PC-3 (cell line): ENCODE data around the gene CLEC5A. TPM values are rescaled to one million over a fixed set of nuclear protein-coding genes. Genes with fewer than 3 reads are reported as not detected.

Experiments
- ATAC-seq: fragments of 200-7000 bp; cut with Tn5 transposase; 2 replicates; pipeline ENCODE4 v1.9.1; 2020; ENCODE audit warnings: mild to moderate bottlenecking, moderate library complexity
- BruUV-seq: library from RNA; stranded (reverse); fragments of 400-500 nt; replicated peaks from 2 replicates; lab custom pipeline; 2021; lab: Mats Ljungman, UMichigan
- CTCF ChIA-PET: fragments of 300-600 bp; sonication (Branson Sonifier 250); formaldehyde crosslinking; loops from one replicate; lab custom pipeline; 2022; ENCODE audit warnings: antibody characterized with exemption; lab: Charles Lee
- POLR2A ChIA-PET: fragments of 300-600 bp; sonication (Branson Sonifier 250); formaldehyde crosslinking; loops from one replicate; lab custom pipeline; 2022; ENCODE audit warnings: antibody characterized with exemption; ENCODE audit not compliant: unreplicated experiment; lab: Charles Lee
- DNase-seq: peaks from one replicate; pipeline ENCODE4 v3.0.0-alpha.2; 2015
- H2AFZ ChIP-seq: fragments of 300-600 bp; sonication (generic); 2 replicates; pipeline ENCODE4 v1.6.0; 2016; ENCODE audit warnings: antibody characterized with exemption, low read length
- H3F3A ChIP-seq: fragments of 300-600 bp; sonication (generic); one replicate; pipeline ENCODE4 v1.6.0; 2017; ENCODE audit warnings: antibody characterized with exemption, low read length, control low read depth, mild to moderate bottlenecking; ENCODE audit not compliant: unreplicated experiment
- H3K27ac ChIP-seq: fragments of 300-600 bp; sonication (generic); 2 replicates; pipeline ENCODE4 v1.5.1; 2016; ENCODE audit warnings: mild to moderate bottlenecking, low read length
- H3K27me3 ChIP-seq: fragments of 300-600 bp; sonication (generic); 2 replicates; pipeline ENCODE4 v1.6.1; 2016; ENCODE audit warnings: low read length, mixed read lengths
- H3K36me3 ChIP-seq: fragments of 300-600 bp; sonication (generic); 2 replicates; pipeline ENCODE4 v1.6.1; 2016; ENCODE audit warnings: low read depth, mixed run types, low read length, mixed read lengths
- H3K4me1 ChIP-seq: fragments of 300-600 bp; sonication (generic); 2 replicates; pipeline ENCODE4 v1.5.1; 2016; ENCODE audit warnings: low read length; ENCODE audit not compliant: insufficient read depth
- H3K4me2 ChIP-seq: fragments of 300-600 bp; sonication (generic); 2 replicates; pipeline ENCODE4 v1.6.0; 2016; ENCODE audit warnings: low read length
- H3K4me3 ChIP-seq: fragments of 300-600 bp; sonication (generic); 2 replicates; pipeline ENCODE4 v1.5.1; 2016; ENCODE audit warnings: mild to moderate bottlenecking, low read length, mixed read lengths
- H3K79me2 ChIP-seq: fragments of 300-600 bp; sonication (generic); 2 replicates; pipeline ENCODE4 v1.6.1; 2017; ENCODE audit warnings: low read length, mixed read lengths
- H3K9ac ChIP-seq: fragments of 300-600 bp; sonication (generic); 2 replicates; pipeline ENCODE4 v1.6.0; 2016; ENCODE audit warnings: mild to moderate bottlenecking, low read length
- H3K9me2 ChIP-seq: fragments of 300-600 bp; sonication (generic); replicated peaks from 2 replicates; pipeline ENCODE4 v1.6.1; 2016; ENCODE audit warnings: mixed run types, low read length, mixed read lengths
- H3K9me3 ChIP-seq: fragments of 300-600 bp; sonication (generic); 2 replicates; pipeline ENCODE4 v1.6.1; 2016; ENCODE audit warnings: low read length, mixed read lengths
- H4K20me1 ChIP-seq: fragments of 300-600 bp; sonication (generic); 2 replicates; pipeline ENCODE4 v1.6.1; 2016; ENCODE audit warnings: low read length, mixed read lengths
- EZH2 ChIP-seq: fragments of 300-600 bp; sonication (generic); IDR thresholded peaks from one replicate; pipeline ENCODE4 v1.6.1; 2017; ENCODE audit warnings: antibody characterized with exemption, mild to moderate bottlenecking, low read length; ENCODE audit not compliant: unreplicated experiment
- EZH2phosphoT487 ChIP-seq: fragments of 300-600 bp; sonication (generic); IDR thresholded peaks from 2 replicates; pipeline ENCODE4 v1.6.1; 2018; ENCODE audit warnings: mild to moderate bottlenecking, antibody characterized with exemption, low read length, borderline replicate concordance
- intact Hi-C: fragments of 100-400 bp; cut with micrococcal nuclease; formaldehyde crosslinking; loops from 2 replicates; pipeline ENCODE4 v1.9.0; 2023
- total RNA-seq: library from RNA; depleted of rRNA; stranded (reverse); fragments of >200 nt; gene quantifications from 2 replicates; pipeline ENCODE4 v1.2.3, GENCODE V29; 2014
- TF ChIP-seq, protein P1 (sequence below): fragments of 300-600 bp; sonication (generic); conservative IDR thresholded peaks from 2 replicates; pipeline ENCODE4 v1.5.1; 2017; ENCODE audit warnings: antibody characterized with exemption, low read depth, mild to moderate bottlenecking, low read length

CLEC5A gene
- total RNA-seq, 1 experiment from 2014 or later, result not detected

DNA sequence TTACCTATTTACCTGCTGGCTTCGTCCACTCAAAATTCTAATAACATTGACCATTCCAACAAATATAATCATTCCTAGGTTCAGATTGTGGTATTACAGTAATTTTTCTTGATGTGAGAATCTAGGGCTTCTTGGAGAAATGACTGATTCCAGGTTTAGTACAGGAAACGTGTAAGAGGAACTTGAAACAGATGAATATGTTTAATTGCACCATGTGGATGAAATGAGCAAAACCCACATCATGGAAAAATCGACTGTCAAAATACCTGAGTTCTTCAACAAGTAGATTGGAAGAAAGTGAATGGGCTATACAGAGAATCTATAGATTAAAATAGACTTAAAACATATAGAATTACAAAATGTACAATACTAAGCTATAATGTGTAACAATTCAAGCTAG is 55.4 kb downstream of the CLEC5A start:
- Histone ChIP-seq H3K4me1 (no peaks in the 10 kb centered on the region), H3K79me2 (no peaks in the 10 kb centered on the region), H3K27me3 (peaks cover 31% of the 10 kb centered on the region), H3K27ac (no peak overlapping the region), H2AFZ (no peak overlapping the region), H3K36me3 (no peaks in the 10 kb centered on the region), H3K9ac (no peak overlapping the region), H3F3A (no peaks in the 10 kb centered on the region), H3K9me3 (no peaks in the 10 kb centered on the region), H4K20me1 (no peaks in the 10 kb centered on the region), H3K4me2 (no peak overlapping the region), H3K9me2 (no peaks in the 10 kb centered on the region), H3K4me3 (no peak overlapping the region)
- no TSS peak for BruUV-seq
- no peak for DNase-seq
- TF ChIP-seq EZH2 (no peak), EZH2phosphoT487 (no peak)
- TF ChIP-seq, protein P1, sequence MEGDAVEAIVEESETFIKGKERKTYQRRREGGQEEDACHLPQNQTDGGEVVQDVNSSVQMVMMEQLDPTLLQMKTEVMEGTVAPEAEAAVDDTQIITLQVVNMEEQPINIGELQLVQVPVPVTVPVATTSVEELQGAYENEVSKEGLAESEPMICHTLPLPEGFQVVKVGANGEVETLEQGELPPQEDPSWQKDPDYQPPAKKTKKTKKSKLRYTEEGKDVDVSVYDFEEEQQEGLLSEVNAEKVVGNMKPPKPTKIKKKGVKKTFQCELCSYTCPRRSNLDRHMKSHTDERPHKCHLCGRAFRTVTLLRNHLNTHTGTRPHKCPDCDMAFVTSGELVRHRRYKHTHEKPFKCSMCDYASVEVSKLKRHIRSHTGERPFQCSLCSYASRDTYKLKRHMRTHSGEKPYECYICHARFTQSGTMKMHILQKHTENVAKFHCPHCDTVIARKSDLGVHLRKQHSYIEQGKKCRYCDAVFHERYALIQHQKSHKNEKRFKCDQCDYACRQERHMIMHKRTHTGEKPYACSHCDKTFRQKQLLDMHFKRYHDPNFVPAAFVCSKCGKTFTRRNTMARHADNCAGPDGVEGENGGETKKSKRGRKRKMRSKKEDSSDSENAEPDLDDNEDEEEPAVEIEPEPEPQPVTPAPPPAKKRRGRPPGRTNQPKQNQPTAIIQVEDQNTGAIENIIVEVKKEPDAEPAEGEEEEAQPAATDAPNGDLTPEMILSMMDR, result no peak
- intact Hi-C loops, result no loop called here
- ATAC-seq, result no peak
- ChIA-PET POLR2A (no interaction called here), CTCF (no interaction called here)

DNA sequence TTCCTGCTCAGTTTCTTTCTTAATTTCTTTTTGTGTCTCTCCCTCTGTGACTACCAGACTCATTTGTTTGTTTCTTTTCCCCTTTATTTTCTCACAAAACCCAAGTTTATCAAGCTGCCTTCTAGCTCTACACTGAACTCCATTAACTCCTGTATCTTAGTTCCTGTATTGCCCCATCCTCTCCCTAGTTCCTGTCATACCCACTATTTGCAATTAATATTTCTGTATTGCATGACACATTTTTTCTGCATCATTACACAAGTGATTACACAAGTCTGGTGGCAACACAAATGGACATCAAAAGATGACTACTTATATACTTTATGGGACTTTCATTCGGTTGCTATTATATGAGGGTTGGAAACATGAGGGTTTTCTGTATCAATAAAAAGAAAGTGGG is 57.5 kb downstream of the CLEC5A start:
- BruUV-seq, result no TSS peak
- Histone ChIP-seq H2AFZ (no peak overlapping the region), H3K9ac (no peak overlapping the region), H3K27ac (no peak overlapping the region), H3K4me3 (no peak overlapping the region), H3F3A (no peaks in the 10 kb centered on the region), H3K27me3 (peaks cover 43% of the 10 kb centered on the region), H3K4me2 (no peak overlapping the region), H3K36me3 (no peaks in the 10 kb centered on the region), H4K20me1 (no peaks in the 10 kb centered on the region), H3K9me2 (no peaks in the 10 kb centered on the region), H3K79me2 (no peaks in the 10 kb centered on the region), H3K4me1 (no peaks in the 10 kb centered on the region), H3K9me3 (no peaks in the 10 kb centered on the region)
- no peak for DNase-seq
- ChIA-PET CTCF (no interaction called here), POLR2A (no interaction called here)
- no peak for ATAC-seq
- intact Hi-C loops, result no loop called here
- TF ChIP-seq, protein P1, result no peak
- TF ChIP-seq EZH2phosphoT487 (no peak), EZH2 (no peak)

DNA sequence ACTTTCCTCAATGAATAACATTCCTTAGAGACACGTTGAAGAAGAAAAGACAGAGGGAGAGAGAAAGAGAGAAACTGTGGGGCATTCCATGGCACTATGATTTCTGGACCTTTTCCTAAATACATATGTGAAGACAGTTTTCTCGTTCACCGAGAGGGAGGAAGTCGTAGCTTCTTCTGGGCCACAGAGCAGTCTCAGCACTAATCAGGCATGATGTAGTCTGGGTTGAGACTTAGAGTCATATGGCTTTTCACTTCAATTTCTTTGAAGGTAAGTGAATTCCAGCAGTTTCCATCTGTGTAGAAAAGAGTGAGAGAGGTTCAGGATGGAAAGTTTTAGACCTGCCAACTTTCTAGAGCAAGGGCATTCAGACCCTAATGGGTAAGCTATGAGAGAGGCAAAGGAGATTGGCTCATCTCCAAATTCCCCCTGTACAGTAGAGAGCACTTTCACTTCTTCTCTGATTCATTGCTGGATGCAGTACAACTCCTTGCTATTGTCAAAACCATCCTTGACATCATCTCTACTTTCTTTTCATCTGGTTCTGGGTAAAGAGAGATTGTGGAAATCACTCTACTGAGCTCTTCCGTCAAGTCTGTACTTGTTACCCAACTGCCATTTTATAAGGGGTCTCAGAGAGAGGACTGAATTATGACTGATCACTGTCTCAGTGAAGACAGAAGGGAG is 62.1 kb downstream of the CLEC5A start:
- no peaks in the 10 kb centered on the region for H3F3A ChIP-seq
- H3K36me3 ChIP-seq, result no peaks in the 10 kb centered on the region
- BruUV-seq, result no TSS peak
- H2AFZ ChIP-seq, result no peak overlapping the region
- no peak overlapping the region for H3K27ac ChIP-seq
- no peak for DNase-seq
- POLR2A ChIA-PET, result no interaction called here
- H3K27me3 ChIP-seq, result peaks cover 41% of the 10 kb centered on the region
- no peaks in the 10 kb centered on the region for H3K9me3 ChIP-seq
- TF ChIP-seq, protein P1, result no peak
- TF ChIP-seq EZH2phosphoT487 (no peak), EZH2 (no peak)
- no peak overlapping the region for H3K9ac ChIP-seq
- no peaks in the 10 kb centered on the region for H3K9me2 ChIP-seq
- H3K79me2 ChIP-seq, result no peaks in the 10 kb centered on the region
- intact Hi-C loops, result no loop called here
- CTCF ChIA-PET, result no interaction called here
- H3K4me3 ChIP-seq, result no peak overlapping the region
- no peaks in the 10 kb centered on the region for H4K20me1 ChIP-seq
- H3K4me2 ChIP-seq, result no peak overlapping the region
- no peaks in the 10 kb centered on the region for H3K4me1 ChIP-seq
- no peak for ATAC-seq
